WTC11 (cell line): ENCODE results near the gene CFAP92.

Experiments used
- CREB1 ChIP-seq: sonication (generic); formaldehyde crosslinking; IDR thresholded peaks from 2 replicates; pipeline ENCODE4 v1.8.0; 2023; ENCODE audit warnings: mild to moderate bottlenecking, missing genetic modification reagents
- ETV6 ChIP-seq: sonication (generic); formaldehyde crosslinking; IDR thresholded peaks from 2 replicates; pipeline ENCODE4 v1.8.1; 2022; ENCODE audit warnings: mild to moderate bottlenecking, missing genetic modification reagents
- MXD4 ChIP-seq: fragments of 250-450 bp; sonication (Bioruptor Pico); IDR thresholded peaks from 2 replicates; pipeline ENCODE4 v1.8.0; 2021; ENCODE audit warnings: mild to moderate bottlenecking, moderate library complexity, borderline replicate concordance
- ZBTB21 ChIP-seq: sonication (generic); formaldehyde crosslinking; IDR thresholded peaks from 2 replicates; pipeline ENCODE4 v1.8.1; 2023; ENCODE audit warnings: mild to moderate bottlenecking, missing genetic modification reagents, borderline replicate concordance
- ZNF121 ChIP-seq: sonication (generic); formaldehyde crosslinking; IDR thresholded peaks from 2 replicates; pipeline ENCODE4 v1.8.0; 2023; ENCODE audit warnings: missing genetic modification reagents
- TF ChIP-seq, protein P1 (sequence below): fragments of 200-600 bp; IDR thresholded peaks from 2 replicates; pipeline ENCODE4 v1.8.0; 2022; ENCODE audit warnings: antibody characterized with exemption
- TF ChIP-seq, protein P2 (sequence below): sonication (generic); formaldehyde crosslinking; IDR thresholded peaks from 2 replicates; pipeline ENCODE4 v1.8.1; 2023; ENCODE audit warnings: mild to moderate bottlenecking, missing genetic modification reagents, moderate library complexity
- TF ChIP-seq, protein P3 (sequence below): sonication (generic); formaldehyde crosslinking; IDR thresholded peaks from 2 replicates; pipeline ENCODE4 v1.8.1; 2023; ENCODE audit warnings: mild to moderate bottlenecking, missing genetic modification reagents
- TF ChIP-seq, protein P4 (sequence below): sonication (generic); formaldehyde crosslinking; IDR thresholded peaks from 2 replicates; pipeline ENCODE4 v1.8.0; 2022; ENCODE audit warnings: mild to moderate bottlenecking, missing genetic modification reagents

DNA sequence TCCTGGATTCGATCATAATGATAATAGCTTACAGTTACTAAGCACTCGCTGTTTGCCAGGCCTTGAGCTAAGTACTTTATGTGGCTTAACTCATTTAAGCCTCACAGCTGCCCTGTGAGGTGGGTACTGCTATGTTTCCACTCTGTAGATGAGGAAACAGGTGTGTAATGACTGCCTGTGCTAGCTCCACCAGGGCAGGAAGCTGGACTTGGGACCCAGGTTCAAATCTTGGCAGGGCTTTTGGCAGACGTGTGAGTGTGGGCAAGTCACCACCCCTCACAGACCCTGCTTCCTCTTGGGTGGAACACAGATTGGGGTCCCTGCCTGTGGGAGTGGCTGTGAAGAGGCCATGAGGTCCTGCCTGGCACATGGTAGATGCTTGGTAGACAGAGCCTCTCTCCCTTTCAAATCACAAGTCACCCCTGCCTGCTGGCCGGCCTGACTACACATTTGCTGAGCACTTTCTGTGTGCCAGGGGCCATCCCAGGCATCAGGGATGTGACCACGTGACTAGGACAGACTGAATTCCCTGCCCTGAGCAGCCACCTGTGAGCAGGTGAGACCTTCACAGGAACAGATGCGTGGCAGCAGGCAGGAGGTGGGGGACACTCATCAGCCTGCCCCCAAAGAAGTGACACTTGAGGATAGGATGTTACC, 10.9 kb upstream of the CFAP92 start:
- TF ChIP-seq, protein P1, sequence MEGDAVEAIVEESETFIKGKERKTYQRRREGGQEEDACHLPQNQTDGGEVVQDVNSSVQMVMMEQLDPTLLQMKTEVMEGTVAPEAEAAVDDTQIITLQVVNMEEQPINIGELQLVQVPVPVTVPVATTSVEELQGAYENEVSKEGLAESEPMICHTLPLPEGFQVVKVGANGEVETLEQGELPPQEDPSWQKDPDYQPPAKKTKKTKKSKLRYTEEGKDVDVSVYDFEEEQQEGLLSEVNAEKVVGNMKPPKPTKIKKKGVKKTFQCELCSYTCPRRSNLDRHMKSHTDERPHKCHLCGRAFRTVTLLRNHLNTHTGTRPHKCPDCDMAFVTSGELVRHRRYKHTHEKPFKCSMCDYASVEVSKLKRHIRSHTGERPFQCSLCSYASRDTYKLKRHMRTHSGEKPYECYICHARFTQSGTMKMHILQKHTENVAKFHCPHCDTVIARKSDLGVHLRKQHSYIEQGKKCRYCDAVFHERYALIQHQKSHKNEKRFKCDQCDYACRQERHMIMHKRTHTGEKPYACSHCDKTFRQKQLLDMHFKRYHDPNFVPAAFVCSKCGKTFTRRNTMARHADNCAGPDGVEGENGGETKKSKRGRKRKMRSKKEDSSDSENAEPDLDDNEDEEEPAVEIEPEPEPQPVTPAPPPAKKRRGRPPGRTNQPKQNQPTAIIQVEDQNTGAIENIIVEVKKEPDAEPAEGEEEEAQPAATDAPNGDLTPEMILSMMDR: no peak
- TF ChIP-seq, protein P2, sequence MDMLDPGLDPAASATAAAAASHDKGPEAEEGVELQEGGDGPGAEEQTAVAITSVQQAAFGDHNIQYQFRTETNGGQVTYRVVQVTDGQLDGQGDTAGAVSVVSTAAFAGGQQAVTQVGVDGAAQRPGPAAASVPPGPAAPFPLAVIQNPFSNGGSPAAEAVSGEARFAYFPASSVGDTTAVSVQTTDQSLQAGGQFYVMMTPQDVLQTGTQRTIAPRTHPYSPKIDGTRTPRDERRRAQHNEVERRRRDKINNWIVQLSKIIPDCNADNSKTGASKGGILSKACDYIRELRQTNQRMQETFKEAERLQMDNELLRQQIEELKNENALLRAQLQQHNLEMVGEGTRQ (CRISPR knock-in tag): no peak
- TF ChIP-seq, protein P3, sequence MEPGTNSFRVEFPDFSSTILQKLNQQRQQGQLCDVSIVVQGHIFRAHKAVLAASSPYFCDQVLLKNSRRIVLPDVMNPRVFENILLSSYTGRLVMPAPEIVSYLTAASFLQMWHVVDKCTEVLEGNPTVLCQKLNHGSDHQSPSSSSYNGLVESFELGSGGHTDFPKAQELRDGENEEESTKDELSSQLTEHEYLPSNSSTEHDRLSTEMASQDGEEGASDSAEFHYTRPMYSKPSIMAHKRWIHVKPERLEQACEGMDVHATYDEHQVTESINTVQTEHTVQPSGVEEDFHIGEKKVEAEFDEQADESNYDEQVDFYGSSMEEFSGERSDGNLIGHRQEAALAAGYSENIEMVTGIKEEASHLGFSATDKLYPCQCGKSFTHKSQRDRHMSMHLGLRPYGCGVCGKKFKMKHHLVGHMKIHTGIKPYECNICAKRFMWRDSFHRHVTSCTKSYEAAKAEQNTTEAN (CRISPR knock-in tag): no peak
- TF ChIP-seq CREB1 (CRISPR knock-in tag) (no peak), ZBTB21 (CRISPR knock-in tag) (no peak), MXD4 (CRISPR knock-in tag) (no peak), ZNF121 (no peak), ETV6 (CRISPR knock-in tag) (no peak)
- TF ChIP-seq, protein P4, sequence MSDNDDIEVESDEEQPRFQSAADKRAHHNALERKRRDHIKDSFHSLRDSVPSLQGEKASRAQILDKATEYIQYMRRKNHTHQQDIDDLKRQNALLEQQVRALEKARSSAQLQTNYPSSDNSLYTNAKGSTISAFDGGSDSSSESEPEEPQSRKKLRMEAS (CRISPR knock-in tag): no peak
